Cardiac atrium fibroblast (primary cell): Measurements from ENCODE around the gene TMIGD1. TPM values are rescaled to one million over a fixed set of nuclear protein-coding genes. Genes with fewer than 3 reads are reported as not detected.

Experiments used
- total RNA-seq: library from RNA; depleted of rRNA; stranded (reverse); fragments of >200 nt; gene quantifications from 2 replicates; pipeline ENCODE4 v1.2.3, GENCODE V29; 2015

Gene TMIGD1, protein sequence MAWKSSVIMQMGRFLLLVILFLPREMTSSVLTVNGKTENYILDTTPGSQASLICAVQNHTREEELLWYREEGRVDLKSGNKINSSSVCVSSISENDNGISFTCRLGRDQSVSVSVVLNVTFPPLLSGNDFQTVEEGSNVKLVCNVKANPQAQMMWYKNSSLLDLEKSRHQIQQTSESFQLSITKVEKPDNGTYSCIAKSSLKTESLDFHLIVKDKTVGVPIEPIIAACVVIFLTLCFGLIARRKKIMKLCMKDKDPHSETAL
- not detected in 2 replicates for total RNA-seq

DNA sequence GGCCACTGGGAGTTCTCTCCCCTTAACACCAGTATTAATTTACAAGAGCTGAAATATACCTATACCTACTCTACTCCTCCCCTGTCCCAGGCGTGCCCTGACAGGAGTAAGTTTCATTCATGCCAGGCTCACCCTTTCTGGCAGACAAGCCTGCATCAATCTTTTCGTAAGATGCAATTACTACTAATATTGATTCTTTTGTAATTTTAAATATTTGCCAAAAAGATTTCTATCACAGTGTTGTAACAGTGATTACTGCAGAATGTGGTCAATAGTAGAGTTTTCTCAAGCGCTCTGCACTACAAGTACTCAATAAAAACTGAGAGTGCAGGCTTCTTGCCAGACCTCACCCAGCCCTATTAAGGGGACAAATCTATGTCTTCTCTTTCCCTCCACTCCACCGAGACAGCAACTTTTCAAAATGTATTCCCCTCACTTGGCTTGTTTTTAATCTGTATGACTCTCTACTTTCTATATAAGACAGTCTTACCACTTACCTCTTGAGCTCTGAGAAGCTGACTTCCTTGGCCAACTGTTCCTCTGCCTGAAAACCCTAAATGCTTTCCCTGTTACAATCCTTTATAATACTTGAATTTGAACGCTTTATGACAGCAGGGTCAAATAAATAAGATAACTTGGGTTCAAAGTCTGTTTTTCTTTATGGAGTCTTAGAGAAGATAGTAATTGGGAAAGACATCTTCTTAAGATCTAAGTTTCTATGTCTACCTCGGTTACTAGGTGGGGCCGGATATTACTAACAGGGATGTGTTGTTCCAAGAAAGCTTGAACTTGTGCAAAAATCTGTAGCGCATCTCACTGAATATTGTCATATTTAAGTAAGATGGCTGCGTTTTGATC is at the start of gene TMIGD1:
TSS of gene TMIGD1 (minus strand) at position 555 of the 858 bp plus-strand sequence. CDS start 1,924 bp downstream, outside the sequence.

DNA sequence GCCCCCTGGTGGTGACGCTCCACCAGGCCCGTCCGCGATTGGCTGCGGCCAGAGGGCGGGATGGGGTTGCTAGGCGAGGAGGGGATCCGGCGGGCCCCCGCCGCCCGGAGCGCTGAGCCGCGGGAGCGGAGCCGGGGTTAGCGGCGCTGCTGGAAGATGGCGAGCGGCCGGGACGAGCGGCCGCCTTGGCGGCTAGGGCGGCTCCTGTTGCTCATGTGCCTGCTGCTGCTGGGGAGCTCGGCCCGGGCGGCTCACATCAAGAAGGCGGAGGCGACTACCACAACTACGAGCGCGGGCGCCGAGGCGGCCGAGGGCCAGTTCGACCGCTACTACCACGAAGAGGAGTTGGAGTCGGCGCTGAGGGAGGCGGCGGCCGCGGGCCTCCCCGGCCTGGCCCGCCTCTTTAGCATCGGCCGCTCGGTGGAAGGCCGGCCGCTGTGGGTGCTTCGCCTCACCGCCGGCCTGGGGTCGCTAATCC is 45.0 kb upstream of the TMIGD1 start, which contains the start of gene CPD:
TSS of gene CPD (plus strand) at position 103 of the 478 bp plus-strand sequence. CDS start at position 157, 54 bp downstream.

DNA sequence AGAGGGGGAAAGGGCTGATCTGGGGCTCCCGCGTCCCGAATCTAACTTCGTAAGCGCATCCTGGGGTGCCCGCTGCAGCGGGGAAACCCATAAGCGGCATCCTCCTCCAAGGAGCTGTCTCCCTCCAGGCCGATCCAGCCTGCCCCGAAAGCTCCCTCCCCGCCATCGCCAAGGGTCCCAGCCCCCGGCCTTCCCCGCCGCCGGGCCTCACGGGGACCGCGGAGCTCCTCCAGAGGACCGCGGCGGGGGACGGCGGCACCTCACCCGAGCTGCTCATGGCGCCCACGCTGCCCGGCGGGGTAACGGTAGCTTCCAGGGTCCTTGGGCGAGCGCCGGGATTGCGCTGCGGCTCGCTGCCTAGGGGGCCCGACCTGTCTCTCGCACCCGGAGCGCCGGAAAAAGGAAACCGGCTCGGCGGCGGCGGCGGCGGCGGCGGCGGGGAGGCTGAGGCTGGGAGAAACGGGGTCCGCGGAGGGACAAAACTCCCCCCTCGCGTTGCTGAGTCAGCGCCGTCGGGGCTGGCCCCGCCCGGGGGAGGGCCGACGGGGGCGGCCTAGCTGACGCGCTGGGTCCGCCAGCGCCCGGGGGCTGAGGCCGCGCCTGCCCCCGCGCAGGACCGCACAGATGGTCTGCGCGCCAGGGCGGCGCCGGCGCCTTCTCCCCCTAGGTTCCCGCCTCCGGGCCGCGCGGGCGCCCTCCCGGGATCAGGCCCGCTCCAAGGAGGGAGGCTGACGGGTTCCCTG is 42.1 kb downstream of the TMIGD1 start, which contains the start of gene BLMH:
TSS of gene BLMH (minus strand) at position 402 of the 743 bp plus-strand sequence. CDS start at position 277, 125 bp downstream.

Other genes with a start within 250 kb of the TMIGD1 start
- gene NSRP1, start 217.2 kb downstream of the TMIGD1 start, total RNA-seq = 5.7 and 9.4 TPM in 2 replicates
- 56.9 and 61.4 TPM in 2 replicates for gene SLC6A4, start 98.4 kb downstream of the TMIGD1 start, total RNA-seq
- gene BLMH, start 42.1 kb downstream of the TMIGD1 start, total RNA-seq = 28.5 and 48.4 TPM in 2 replicates
- 336 and 361 TPM in 2 replicates for gene CPD, start 44.9 kb upstream of the TMIGD1 start, total RNA-seq
- gene GOSR1, start 143.4 kb upstream of the TMIGD1 start, total RNA-seq = 17.5 and 38.8 TPM in 2 replicates